ENCODE measurements around the gene RBFOX1. TPM values are rescaled to one million over a fixed set of nuclear protein-coding genes. Genes with fewer than 3 reads are reported as not detected.
"Not testable (repeated sequence)": the region's sequence is repeated elsewhere in the genome, so short reads cannot be mapped to it uniquely, and the experiment has no call there.

RBFOX1 gene
- total RNA-seq, 1 donor from 2014 or later = 70.2 TPM

GRCh38 chr16:7493133-7493532, 160.5 kb downstream of the RBFOX1 start:
- no peak for DNase-seq
- intact Hi-C loops (cut with DNase I) = no loop called here
- ATAC-seq (ENCODE audit: poor library complexity) = no peak

- no peak for DNase-seq
- intact Hi-C loops (cut with DNase I) = no loop called here
- ATAC-seq (ENCODE audit: poor library complexity) = peak; percentile 60
Measured at GRCh38 chr16:7497691-7498090, 165.0 kb downstream of the RBFOX1 start.

- intact Hi-C loops (cut with DNase I) = no loop called here
- no peak for DNase-seq
Measured at GRCh38 chr16:7501868-7502267, 169.2 kb downstream of the RBFOX1 start.

GRCh38 chr16:7502591-7503157, 170.0 kb downstream of the RBFOX1 start:
- intact Hi-C loops (cut with DNase I); DNase-seq: not testable (repeated sequence)
- ATAC-seq (ENCODE audit: poor library complexity) = peak; percentile 46

More at GRCh38 chr16:7501868-7502267, 169.2 kb downstream of the RBFOX1 start:
- peak; percentile 16 for ATAC-seq (ENCODE audit: poor library complexity)

GRCh38 chr16:7503666-7504065, 171.0 kb downstream of the RBFOX1 start:
- intact Hi-C loops (cut with DNase I) = no loop called here
- no peak for DNase-seq
- no peak for ATAC-seq (ENCODE audit: poor library complexity)

- peak; percentile 33 for ATAC-seq (ENCODE audit: poor library complexity)
- intact Hi-C loops (cut with DNase I) = no loop called here
- no peak for DNase-seq
Measured at GRCh38 chr16:7504844-7505243, 172.2 kb downstream of the RBFOX1 start.

- no peak for ATAC-seq (ENCODE audit: poor library complexity)
Measured at GRCh38 chr16:7505495-7505894, 172.8 kb downstream of the RBFOX1 start.

GRCh38 chr16:7506363-7506762, 173.7 kb downstream of the RBFOX1 start:
- intact Hi-C loops (cut with DNase I) = no loop called here
- ATAC-seq (ENCODE audit: poor library complexity) (no peak), DNase-seq (no peak)

More at GRCh38 chr16:7505495-7505894, 172.8 kb downstream of the RBFOX1 start:
- intact Hi-C loops (cut with DNase I) = no loop called here
- no peak for DNase-seq

- ATAC-seq (ENCODE audit: poor library complexity) (no peak), DNase-seq (no peak)
- intact Hi-C loops (cut with DNase I) = no loop called here
Measured at GRCh38 chr16:7508656-7509055, 176.0 kb downstream of the RBFOX1 start.

- ATAC-seq (ENCODE audit: poor library complexity) (no peak), DNase-seq (no peak)
- intact Hi-C loops (cut with DNase I) = no loop called here
Measured at GRCh38 chr16:7509963-7510601, 177.4 kb downstream of the RBFOX1 start.

GRCh38 chr16:7511549-7512260, 179.1 kb downstream of the RBFOX1 start:
- ATAC-seq (ENCODE audit: poor library complexity) (no peak), DNase-seq (no peak)
- intact Hi-C loops (cut with DNase I) = no loop called here

- intact Hi-C loops (cut with DNase I) = no loop called here
- ATAC-seq (ENCODE audit: poor library complexity) (no peak), DNase-seq (no peak)
Measured at GRCh38 chr16:7512503-7512902, 179.9 kb downstream of the RBFOX1 start.

GRCh38 chr16:7513429-7513828, 180.8 kb downstream of the RBFOX1 start:
- DNase-seq (no peak), ATAC-seq (ENCODE audit: poor library complexity) (no peak)
- intact Hi-C loops (cut with DNase I) = no loop called here

- intact Hi-C loops (cut with DNase I) = no loop called here
- ATAC-seq (ENCODE audit: poor library complexity) (no peak), DNase-seq (no peak)
Measured at GRCh38 chr16:7515543-7515942, 182.9 kb downstream of the RBFOX1 start.

GRCh38 chr16:7517496-7517895, 184.9 kb downstream of the RBFOX1 start:
- intact Hi-C loops (cut with DNase I) = no loop called here
- no peak for ATAC-seq (ENCODE audit: poor library complexity)
- no peak for DNase-seq

GRCh38 chr16:7518158-7518557, 185.5 kb downstream of the RBFOX1 start:
- ATAC-seq (ENCODE audit: poor library complexity) (no peak), DNase-seq (peak; percentile 33)
- intact Hi-C loops (cut with DNase I) = no loop called here

- intact Hi-C loops (cut with DNase I) = no loop called here
- DNase-seq (no peak), ATAC-seq (ENCODE audit: poor library complexity) (peak; percentile 46)
Measured at GRCh38 chr16:7521834-7522233, 189.2 kb downstream of the RBFOX1 start.

- intact Hi-C loops (cut with DNase I) = no loop called here
- peak; percentile 63 for ATAC-seq (ENCODE audit: poor library complexity)
- DNase-seq = no peak
Measured at GRCh38 chr16:7524419-7524818, 191.8 kb downstream of the RBFOX1 start.

GRCh38 chr16:7526736-7527135, 194.1 kb downstream of the RBFOX1 start:
- intact Hi-C loops (cut with DNase I) = no loop called here
- DNase-seq = no peak
- ATAC-seq (ENCODE audit: poor library complexity) = no peak

- intact Hi-C loops (cut with DNase I) = no loop called here
- DNase-seq = no peak
- no peak for ATAC-seq (ENCODE audit: poor library complexity)
Measured at GRCh38 chr16:7532534-7532933, 199.9 kb downstream of the RBFOX1 start.
